Activated T-helper 17 cell treated with anti-CD3 and anti-CD28 coated beads, Interleukin-2, amount 50 U/mL, for 72 hours (primary cell): ENCODE measurements around the gene PLPP2. TPM values are rescaled to one million over a fixed set of nuclear protein-coding genes. Genes with fewer than 3 reads are reported as not detected.

Experiments used
- total RNA-seq, 2 donors: library from RNA; stranded (reverse); gene quantifications; one replicate each; pipeline ENCODE4 v1.2.3, GENCODE V29; 2022

Gene PLPP2
- total RNA-seq, 2 donors from 2014 or later = 1.3 to 3.8 TPM

Other genes with a start within 250 kb of the PLPP2 start
- not detected for gene OR4F17, start 184.3 kb downstream of the PLPP2 start, total RNA-seq
- 10 to 100 TPM; 23.2 TPM for gene MIER2, start 53.4 kb upstream of the PLPP2 start, total RNA-seq
- gene C2CD4C, start 117.7 kb upstream of the PLPP2 start, total RNA-seq = under 1 TPM; 0.13 to 0.40 TPM
- under 1 TPM in 1 of 2 donors, not detected in 1; 0.26 TPM for gene SHC2, start 169.6 kb upstream of the PLPP2 start, total RNA-seq
- gene MADCAM1, start 205.1 kb upstream of the PLPP2 start, total RNA-seq = under 1 TPM in 1 of 2 donors, not detected in 1; 0.29 TPM
- gene TPGS1, start 216.1 kb upstream of the PLPP2 start, total RNA-seq = 10 to 100 TPM in 1 of 2 donors, 1 to 10 TPM in 1; 6.3 to 14.1 TPM
- 10 to 100 TPM; 31.4 to 44.5 TPM for gene CDC34, start 240.4 kb upstream of the PLPP2 start, total RNA-seq